ENCODE measurements around the gene ZNF213. TPM values are rescaled to one million over a fixed set of nuclear protein-coding genes. Genes with fewer than 3 reads are reported as not detected.

The ZNF213 gene
- total RNA-seq, 1 experiment from 2014 or later: 5.3 TPM

GRCh38 chr16:3140603-3141427 is 6.0 kb downstream of the ZNF213 start:
- POLR2A ChIA-PET: no interaction called here
- CTCF ChIA-PET: no interaction called here
- Histone ChIP-seq H3K27me3 (replicated peaks; ENCODE audit: control insufficient read depth, insufficient read depth, low read length) (no peaks in the 10 kb centered on the region), H3K36me3 (ENCODE audit: control insufficient read depth, insufficient read depth, low read length) (no peaks in the 10 kb centered on the region), H3K9me3 (no peaks in the 10 kb centered on the region), H3K4me1 (no peaks in the 10 kb centered on the region), H3K4me3 (ENCODE audit: low read depth, low read length) (no peak overlapping the region)
- Mint-ChIP-seq H3K4me1 (ENCODE audit: low read depth, unreplicated experiment) (no peaks in the 10 kb centered on the region), H3K36me3 (ENCODE audit: insufficient read depth, unreplicated experiment) (peaks cover 4% of the 10 kb centered on the region), H3K27ac (ENCODE audit: unreplicated experiment) (no peak overlapping the region), H3K27me3 (ENCODE audit: insufficient read depth, unreplicated experiment) (no peaks in the 10 kb centered on the region), H3K4me3 (ENCODE audit: unreplicated experiment) (no peak overlapping the region), H3K9me3 (ENCODE audit: unreplicated experiment) (no peaks in the 10 kb centered on the region)
- TF ChIP-seq CTCF (IDR thresholded peaks at IDR 0.05; ENCODE audit: insufficient read depth in 1 of 2, low read depth in 1 of 2, low read length in 1 of 2, severe bottlenecking in 1 of 2, unreplicated experiment in 1 of 2): no peak
- DNase-seq: peak in 1 of 2 experiments; percentile 22
- no TSS peak for BruUV-seq (replicated peaks)
- intact Hi-C loops (cut with micrococcal nuclease; ENCODE audit: unreplicated experiment): no loop called here

GRCh38 chr16:3141781-3142311 is 7.0 kb downstream of the ZNF213 start:
- Histone ChIP-seq H3K36me3 (ENCODE audit: control insufficient read depth, insufficient read depth, low read length) (no peaks in the 10 kb centered on the region), H3K27me3 (replicated peaks; ENCODE audit: control insufficient read depth, insufficient read depth, low read length) (no peaks in the 10 kb centered on the region), H3K4me3 (ENCODE audit: low read depth, low read length) (no peak overlapping the region), H3K9me3 (no peaks in the 10 kb centered on the region), H3K4me1 (no peaks in the 10 kb centered on the region)
- ChIA-PET POLR2A (no interaction called here), CTCF (no interaction called here)
- BruUV-seq (replicated peaks): no TSS peak
- Mint-ChIP-seq H3K4me3 (ENCODE audit: unreplicated experiment) (no peak overlapping the region), H3K27me3 (ENCODE audit: insufficient read depth, unreplicated experiment) (no peaks in the 10 kb centered on the region), H3K4me1 (ENCODE audit: low read depth, unreplicated experiment) (no peaks in the 10 kb centered on the region), H3K9me3 (ENCODE audit: unreplicated experiment) (no peaks in the 10 kb centered on the region), H3K27ac (ENCODE audit: unreplicated experiment) (no peak overlapping the region), H3K36me3 (ENCODE audit: insufficient read depth, unreplicated experiment) (peaks cover 4% of the 10 kb centered on the region)
- DNase-seq: peak in 1 of 2 experiments; percentile 21
- intact Hi-C loops (cut with micrococcal nuclease; ENCODE audit: unreplicated experiment): no loop called here
- no peak for TF ChIP-seq CTCF (IDR thresholded peaks at IDR 0.05; ENCODE audit: insufficient read depth in 1 of 2, low read depth in 1 of 2, low read length in 1 of 2, severe bottlenecking in 1 of 2, unreplicated experiment in 1 of 2)

GRCh38 chr16:3142327-3142726 is 7.5 kb downstream of the ZNF213 start:
- H3K9me3 ChIP-seq: no peaks in the 10 kb centered on the region
- Mint-ChIP-seq H3K27me3 (ENCODE audit: insufficient read depth, unreplicated experiment) (no peaks in the 10 kb centered on the region), H3K27ac (ENCODE audit: unreplicated experiment) (no peak overlapping the region), H3K4me3 (ENCODE audit: unreplicated experiment) (no peak overlapping the region), H3K36me3 (ENCODE audit: insufficient read depth, unreplicated experiment) (peaks cover 4% of the 10 kb centered on the region), H3K9me3 (ENCODE audit: unreplicated experiment) (no peaks in the 10 kb centered on the region), H3K4me1 (ENCODE audit: low read depth, unreplicated experiment) (no peaks in the 10 kb centered on the region)
- peak in 1 of 2 experiments; percentile 30 for DNase-seq
- H3K4me1 ChIP-seq: no peaks in the 10 kb centered on the region
- BruUV-seq (replicated peaks): no TSS peak
- CTCF ChIA-PET: no interaction called here
- POLR2A ChIA-PET: no interaction called here
- intact Hi-C loops (cut with micrococcal nuclease; ENCODE audit: unreplicated experiment): no loop called here
- H3K27me3 ChIP-seq (replicated peaks; ENCODE audit: control insufficient read depth, insufficient read depth, low read length): no peaks in the 10 kb centered on the region
- no peak for TF ChIP-seq CTCF (IDR thresholded peaks at IDR 0.05; ENCODE audit: insufficient read depth in 1 of 2, low read depth in 1 of 2, low read length in 1 of 2, severe bottlenecking in 1 of 2, unreplicated experiment in 1 of 2)
- no peak overlapping the region for H3K4me3 ChIP-seq (ENCODE audit: low read depth, low read length)
- H3K36me3 ChIP-seq (ENCODE audit: control insufficient read depth, insufficient read depth, low read length): no peaks in the 10 kb centered on the region
